ENCODE data around the gene DNAH8.

The DNAH8 gene

GRCh38 chr6:39060467-39061160 is 345.5 kb downstream of the DNAH8 start:
- Histone ChIP-seq H3K36me3 (ENCODE audit: control insufficient read depth in 1 of 2, insufficient read depth in 2 of 2, low read length in 2 of 2) (no peaks in the 10 kb centered on the region), H3K4me3 (ENCODE audit: low read depth in 1 of 2, low read length in 2 of 2) (no peak overlapping the region), H3K27me3 (ENCODE audit: low read depth, low read length) (no peaks in the 10 kb centered on the region), H3K4me1 (ENCODE audit: control insufficient read depth in 1 of 2, insufficient read depth in 2 of 2, low read length in 2 of 2) (no peaks in the 10 kb centered on the region), H3K27ac (ENCODE audit: low read length) (no peak overlapping the region), H3K9me3 (ENCODE audit: control insufficient read depth in 1 of 2, low read length in 2 of 2) (no peaks in the 10 kb centered on the region)

GRCh38 chr6:39061182-39061581 is 346.1 kb downstream of the DNAH8 start:
- no peaks in the 10 kb centered on the region for H3K27me3 ChIP-seq (ENCODE audit: low read depth, low read length)
- no peaks in the 10 kb centered on the region for H3K9me3 ChIP-seq (ENCODE audit: control insufficient read depth in 1 of 2, low read length in 2 of 2)
- H3K4me3 ChIP-seq (ENCODE audit: low read depth in 1 of 2, low read length in 2 of 2) = no peak overlapping the region
- no peaks in the 10 kb centered on the region for H3K4me1 ChIP-seq (ENCODE audit: control insufficient read depth in 1 of 2, insufficient read depth in 2 of 2, low read length in 2 of 2)
- H3K27ac ChIP-seq (ENCODE audit: low read length) = no peak overlapping the region
- H3K36me3 ChIP-seq (ENCODE audit: control insufficient read depth in 1 of 2, insufficient read depth in 2 of 2, low read length in 2 of 2) = no peaks in the 10 kb centered on the region

GRCh38 chr6:39061588-39061987 is 346.5 kb downstream of the DNAH8 start:
- Histone ChIP-seq H3K4me1 (ENCODE audit: control insufficient read depth in 1 of 2, insufficient read depth in 2 of 2, low read length in 2 of 2) (no peaks in the 10 kb centered on the region), H3K27ac (ENCODE audit: low read length) (no peak overlapping the region), H3K4me3 (ENCODE audit: low read depth in 1 of 2, low read length in 2 of 2) (no peak overlapping the region), H3K9me3 (ENCODE audit: control insufficient read depth in 1 of 2, low read length in 2 of 2) (no peaks in the 10 kb centered on the region), H3K36me3 (ENCODE audit: control insufficient read depth in 1 of 2, insufficient read depth in 2 of 2, low read length in 2 of 2) (no peaks in the 10 kb centered on the region), H3K27me3 (ENCODE audit: low read depth, low read length) (no peaks in the 10 kb centered on the region)

- no peaks in the 10 kb centered on the region for H3K4me1 ChIP-seq (ENCODE audit: control insufficient read depth in 1 of 2, insufficient read depth in 2 of 2, low read length in 2 of 2)
- no peaks in the 10 kb centered on the region for H3K27me3 ChIP-seq (ENCODE audit: low read depth, low read length)
- no peaks in the 10 kb centered on the region for H3K9me3 ChIP-seq (ENCODE audit: control insufficient read depth in 1 of 2, low read length in 2 of 2)
- H3K4me3 ChIP-seq (ENCODE audit: low read depth in 1 of 2, low read length in 2 of 2) = no peak overlapping the region
- no peak overlapping the region for H3K27ac ChIP-seq (ENCODE audit: low read length)
- no peaks in the 10 kb centered on the region for H3K36me3 ChIP-seq (ENCODE audit: control insufficient read depth in 1 of 2, insufficient read depth in 2 of 2, low read length in 2 of 2)
Observed at GRCh38 chr6:39062014-39062740, 347.1 kb downstream of the DNAH8 start.

- H3K36me3 ChIP-seq (ENCODE audit: control insufficient read depth in 1 of 2, insufficient read depth in 2 of 2, low read length in 2 of 2) = no peaks in the 10 kb centered on the region
- H3K27ac ChIP-seq (ENCODE audit: low read length) = no peak overlapping the region
- H3K4me1 ChIP-seq (ENCODE audit: control insufficient read depth in 1 of 2, insufficient read depth in 2 of 2, low read length in 2 of 2) = no peaks in the 10 kb centered on the region
- no peaks in the 10 kb centered on the region for H3K27me3 ChIP-seq (ENCODE audit: low read depth, low read length)
- no peaks in the 10 kb centered on the region for H3K9me3 ChIP-seq (ENCODE audit: control insufficient read depth in 1 of 2, low read length in 2 of 2)
- H3K4me3 ChIP-seq (ENCODE audit: low read depth in 1 of 2, low read length in 2 of 2) = no peak overlapping the region
Observed at GRCh38 chr6:39063526-39063925, 348.4 kb downstream of the DNAH8 start.

GRCh38 chr6:39065561-39065960 is 350.4 kb downstream of the DNAH8 start:
- H3K4me1 ChIP-seq (ENCODE audit: control insufficient read depth in 1 of 2, insufficient read depth in 2 of 2, low read length in 2 of 2) = no peaks in the 10 kb centered on the region
- no peaks in the 10 kb centered on the region for H3K9me3 ChIP-seq (ENCODE audit: control insufficient read depth in 1 of 2, low read length in 2 of 2)
- no peaks in the 10 kb centered on the region for H3K36me3 ChIP-seq (ENCODE audit: control insufficient read depth in 1 of 2, insufficient read depth in 2 of 2, low read length in 2 of 2)
- H3K27me3 ChIP-seq (ENCODE audit: low read depth, low read length) = no peaks in the 10 kb centered on the region
- H3K4me3 ChIP-seq (ENCODE audit: low read depth in 1 of 2, low read length in 2 of 2) = no peak overlapping the region
- no peak overlapping the region for H3K27ac ChIP-seq (ENCODE audit: low read length)

GRCh38 chr6:39068391-39068790 is 353.3 kb downstream of the DNAH8 start:
- no peaks in the 10 kb centered on the region for H3K4me1 ChIP-seq (ENCODE audit: control insufficient read depth in 1 of 2, insufficient read depth in 2 of 2, low read length in 2 of 2)
- H3K36me3 ChIP-seq (ENCODE audit: control insufficient read depth in 1 of 2, insufficient read depth in 2 of 2, low read length in 2 of 2) = no peaks in the 10 kb centered on the region
- H3K4me3 ChIP-seq (ENCODE audit: low read depth in 1 of 2, low read length in 2 of 2) = no peak overlapping the region
- H3K27ac ChIP-seq (ENCODE audit: low read length) = no peak overlapping the region
- H3K27me3 ChIP-seq (ENCODE audit: low read depth, low read length) = no peaks in the 10 kb centered on the region
- no peaks in the 10 kb centered on the region for H3K9me3 ChIP-seq (ENCODE audit: control insufficient read depth in 1 of 2, low read length in 2 of 2)

- Histone ChIP-seq H3K27ac (ENCODE audit: low read length) (no peak overlapping the region), H3K4me3 (ENCODE audit: low read depth in 1 of 2, low read length in 2 of 2) (no peak overlapping the region), H3K4me1 (ENCODE audit: control insufficient read depth in 1 of 2, insufficient read depth in 2 of 2, low read length in 2 of 2) (no peaks in the 10 kb centered on the region), H3K27me3 (ENCODE audit: low read depth, low read length) (no peaks in the 10 kb centered on the region), H3K36me3 (ENCODE audit: control insufficient read depth in 1 of 2, insufficient read depth in 2 of 2, low read length in 2 of 2) (no peaks in the 10 kb centered on the region), H3K9me3 (ENCODE audit: control insufficient read depth in 1 of 2, low read length in 2 of 2) (no peaks in the 10 kb centered on the region)
Observed at GRCh38 chr6:39072830-39073229, 357.7 kb downstream of the DNAH8 start.

- Histone ChIP-seq H3K27me3 (ENCODE audit: low read depth, low read length) (no peaks in the 10 kb centered on the region), H3K4me3 (ENCODE audit: low read depth in 1 of 2, low read length in 2 of 2) (no peak overlapping the region), H3K9me3 (ENCODE audit: control insufficient read depth in 1 of 2, low read length in 2 of 2) (no peaks in the 10 kb centered on the region), H3K27ac (ENCODE audit: low read length) (no peak overlapping the region), H3K4me1 (ENCODE audit: control insufficient read depth in 1 of 2, insufficient read depth in 2 of 2, low read length in 2 of 2) (no peaks in the 10 kb centered on the region), H3K36me3 (ENCODE audit: control insufficient read depth in 1 of 2, insufficient read depth in 2 of 2, low read length in 2 of 2) (no peaks in the 10 kb centered on the region)
Observed at GRCh38 chr6:39073471-39074355, 358.6 kb downstream of the DNAH8 start.

- H3K4me1 ChIP-seq (ENCODE audit: control insufficient read depth in 1 of 2, insufficient read depth in 2 of 2, low read length in 2 of 2) = no peaks in the 10 kb centered on the region
- H3K4me3 ChIP-seq (ENCODE audit: low read depth in 1 of 2, low read length in 2 of 2) = no peak overlapping the region
- no peaks in the 10 kb centered on the region for H3K36me3 ChIP-seq (ENCODE audit: control insufficient read depth in 1 of 2, insufficient read depth in 2 of 2, low read length in 2 of 2)
- no peak overlapping the region for H3K27ac ChIP-seq (ENCODE audit: low read length)
- no peaks in the 10 kb centered on the region for H3K9me3 ChIP-seq (ENCODE audit: control insufficient read depth in 1 of 2, low read length in 2 of 2)
- H3K27me3 ChIP-seq (ENCODE audit: low read depth, low read length) = no peaks in the 10 kb centered on the region
Observed at GRCh38 chr6:39074486-39074885, 359.4 kb downstream of the DNAH8 start.

GRCh38 chr6:39075010-39075686 is 360.0 kb downstream of the DNAH8 start:
- no peaks in the 10 kb centered on the region for H3K4me1 ChIP-seq (ENCODE audit: control insufficient read depth in 1 of 2, insufficient read depth in 2 of 2, low read length in 2 of 2)
- no peaks in the 10 kb centered on the region for H3K36me3 ChIP-seq (ENCODE audit: control insufficient read depth in 1 of 2, insufficient read depth in 2 of 2, low read length in 2 of 2)
- no peak overlapping the region for H3K27ac ChIP-seq (ENCODE audit: low read length)
- no peaks in the 10 kb centered on the region for H3K9me3 ChIP-seq (ENCODE audit: control insufficient read depth in 1 of 2, low read length in 2 of 2)
- no peaks in the 10 kb centered on the region for H3K27me3 ChIP-seq (ENCODE audit: low read depth, low read length)
- H3K4me3 ChIP-seq (ENCODE audit: low read depth in 1 of 2, low read length in 2 of 2) = no peak overlapping the region

All from muscle layer of duodenum (tissue), 2 donors.